ENCODE results near the gene NUP155. TPM values are rescaled to one million over a fixed set of nuclear protein-coding genes. Genes with fewer than 3 reads are reported as not detected.
"Not testable (repeated sequence)": the region's sequence is repeated elsewhere in the genome, so short reads cannot be mapped to it uniquely, and the experiment has no call there.

The NUP155 gene
- total RNA-seq, 3 donors from 2014 or later, result 16.6 to 30.9 (median 25.9) TPM

DNA sequence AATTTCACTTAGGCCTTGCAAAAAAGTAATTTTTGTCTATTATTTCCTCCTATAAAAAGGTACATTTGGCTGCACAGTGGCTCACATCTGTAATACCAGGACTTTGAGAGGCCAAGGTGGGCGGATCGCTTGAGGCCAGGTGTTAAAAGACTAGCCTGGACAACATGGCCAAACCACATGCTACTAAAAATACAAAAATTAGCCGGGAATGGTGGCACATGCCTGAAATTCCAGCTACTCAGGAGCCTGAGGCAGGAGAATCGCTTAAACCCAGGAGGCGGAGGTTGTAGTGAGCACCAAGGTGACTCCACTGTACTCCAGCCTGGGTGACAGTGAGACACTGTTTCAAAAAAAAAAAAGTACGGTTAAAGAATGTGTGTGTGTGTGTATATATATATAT, 15.7 kb downstream of the NUP155 start:
- intact Hi-C loops (cut with DNase I; ENCODE audit: low total_unique reads), result no loop called here
- DNase-seq (ENCODE audit: low spot score in 2 of 2), result no peak
- no peak overlapping the region for H3K27ac ChIP-seq
- H3K27me3 ChIP-seq, result no peaks in the 10 kb centered on the region
- H3K4me1 ChIP-seq, result no peaks in the 10 kb centered on the region
- no peaks in the 10 kb centered on the region for H3K9me3 ChIP-seq
- no peak overlapping the region for H3K4me3 ChIP-seq
- H3K36me3 ChIP-seq, result no peaks in the 10 kb centered on the region
- TF ChIP-seq CTCF (IDR thresholded peaks at IDR 0.05) (no peak), POLR2AphosphoS5 (IDR thresholded peaks at IDR 0.05) (no peak), POLR2A (IDR thresholded peaks at IDR 0.05) (no peak)

GRCh38 chr5:37342741-37343140, 28.2 kb downstream of the NUP155 start:
- H3K9me3 ChIP-seq; H3K36me3 ChIP-seq; H3K27ac ChIP-seq; intact Hi-C loops (cut with DNase I; ENCODE audit: low total_unique reads); DNase-seq (ENCODE audit: low spot score in 2 of 2); H3K27me3 ChIP-seq; H3K4me1 ChIP-seq; H3K4me3 ChIP-seq: not testable (repeated sequence)

DNA sequence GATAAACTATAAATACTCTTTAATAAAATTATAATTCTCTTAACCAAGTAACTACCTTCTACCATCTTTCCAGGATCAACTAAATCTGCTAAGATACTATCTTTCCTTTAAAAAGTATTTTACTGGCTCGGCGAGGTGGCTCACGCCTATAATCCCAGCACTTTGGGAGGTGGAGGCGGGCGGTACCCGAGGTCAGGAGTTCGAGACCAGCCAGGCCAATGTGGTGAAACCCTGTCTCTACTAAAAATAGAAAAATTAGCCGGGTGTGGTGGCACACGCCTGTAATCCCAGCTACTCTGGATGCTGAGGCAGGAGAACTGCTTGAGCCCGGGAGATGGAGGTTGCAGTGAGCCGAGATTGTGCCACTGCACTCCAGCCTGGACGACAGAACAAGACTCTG, 36.2 kb downstream of the NUP155 start:
- H3K27ac ChIP-seq; intact Hi-C loops (cut with DNase I; ENCODE audit: low total_unique reads); H3K27me3 ChIP-seq; DNase-seq (ENCODE audit: low spot score in 2 of 2); H3K4me1 ChIP-seq; H3K9me3 ChIP-seq; H3K36me3 ChIP-seq; H3K4me3 ChIP-seq: not testable (repeated sequence)

GRCh38 chr5:37326536-37326935, 44.4 kb downstream of the NUP155 start:
- DNase-seq (ENCODE audit: low spot score in 2 of 2), result no peak
- Histone ChIP-seq H3K36me3 (peaks cover 13% of the 10 kb centered on the region), H3K27ac (no peak overlapping the region), H3K27me3 (no peaks in the 10 kb centered on the region), H3K4me3 (no peak overlapping the region), H3K9me3 (no peaks in the 10 kb centered on the region), H3K4me1 (no peaks in the 10 kb centered on the region)
- TF ChIP-seq CTCF (IDR thresholded peaks at IDR 0.05) (no peak), POLR2A (IDR thresholded peaks at IDR 0.05) (no peak), POLR2AphosphoS5 (IDR thresholded peaks at IDR 0.05) (no peak)
- intact Hi-C loops (cut with DNase I; ENCODE audit: low total_unique reads), result no loop called here

GRCh38 chr5:37323607-37324006, 47.3 kb downstream of the NUP155 start:
- Histone ChIP-seq H3K36me3 (peaks cover 5% of the 10 kb centered on the region), H3K27ac (no peak overlapping the region), H3K27me3 (no peaks in the 10 kb centered on the region), H3K4me3 (no peak overlapping the region), H3K4me1 (no peaks in the 10 kb centered on the region), H3K9me3 (no peaks in the 10 kb centered on the region)
- DNase-seq (ENCODE audit: low spot score in 2 of 2), result no peak
- intact Hi-C loops (cut with DNase I; ENCODE audit: low total_unique reads), result no loop called here
- TF ChIP-seq POLR2A (IDR thresholded peaks at IDR 0.05) (no peak), CTCF (IDR thresholded peaks at IDR 0.05) (no peak), POLR2AphosphoS5 (IDR thresholded peaks at IDR 0.05) (no peak)

DNA sequence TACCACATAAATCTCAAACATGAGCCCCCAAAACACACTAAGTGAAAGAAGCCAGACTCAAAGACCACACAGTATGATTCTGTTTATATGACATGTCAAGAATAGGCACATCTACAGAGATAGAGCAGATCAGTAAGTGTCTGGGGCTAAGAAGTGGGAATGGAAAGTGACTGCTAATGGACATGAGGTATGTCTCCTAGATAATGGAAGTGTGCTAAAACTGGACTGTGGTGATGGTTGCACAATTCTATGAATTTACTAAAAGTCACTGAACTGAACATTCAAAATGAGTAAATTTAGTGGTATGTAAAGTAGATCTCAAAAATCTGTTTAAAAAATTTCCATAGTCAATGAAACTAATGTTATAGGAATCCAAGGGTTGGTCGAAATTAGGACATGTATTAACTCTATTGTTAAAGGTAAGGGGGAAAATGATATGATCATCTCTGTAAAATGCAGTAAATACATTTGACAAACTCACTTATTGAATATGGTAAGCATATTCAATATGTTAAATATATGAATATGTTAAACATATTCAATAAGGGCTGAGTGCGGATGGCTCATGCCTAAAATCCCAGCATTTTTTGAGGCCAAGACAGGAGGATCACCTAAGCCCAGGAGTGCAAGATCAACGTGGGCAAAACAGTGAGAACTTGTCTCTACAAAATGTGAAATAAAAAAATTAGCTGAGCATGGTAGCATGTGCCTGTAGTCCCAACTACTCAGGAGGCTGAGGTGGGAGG, 51.7 kb downstream of the NUP155 start:
- DNase-seq (ENCODE audit: low spot score in 2 of 2), result no peak
- Histone ChIP-seq H3K27me3 (no peaks in the 10 kb centered on the region), H3K4me1 (no peaks in the 10 kb centered on the region), H3K27ac (no peak overlapping the region), H3K4me3 (no peak overlapping the region), H3K9me3 (no peaks in the 10 kb centered on the region), H3K36me3 (peaks cover 12% of the 10 kb centered on the region)
- intact Hi-C loops (cut with DNase I; ENCODE audit: low total_unique reads), result no loop called here
- TF ChIP-seq CTCF (IDR thresholded peaks at IDR 0.05), result no peak
